DOHH2 (cell line): ENCODE data around the gene CDK6.

Source experiments
- H3F3A ChIP-seq: fragments of 200-600 bp; sonication (generic), shearing (Covaris generic); 2 replicates; pipeline ENCODE4 v1.6.0; 2016; ENCODE audit warnings: antibody characterized with exemption, mild to moderate bottlenecking; ENCODE audit not compliant: control insufficient read depth, insufficient read depth
- H3K27ac ChIP-seq: fragments of 200-600 bp; sonication (generic); 2 replicates; pipeline ENCODE4 v1.5.1; 2014; ENCODE audit warnings: low read depth, mild to moderate bottlenecking, low read length, moderate library complexity
- H3K27me3 ChIP-seq: fragments of 200-600 bp; sonication (generic); 2 replicates; pipeline ENCODE4 v1.6.1; 2014; ENCODE audit warnings: mild to moderate bottlenecking, low read length, mixed read lengths; ENCODE audit not compliant: control insufficient read depth
- H3K36me3 ChIP-seq: fragments of 200-600 bp; sonication (generic); 2 replicates; pipeline ENCODE4 v1.6.1; 2014; ENCODE audit warnings: mild to moderate bottlenecking, low read length, moderate library complexity, mixed read lengths; ENCODE audit not compliant: control insufficient read depth
- H3K4me1 ChIP-seq: fragments of 200-600 bp; sonication (generic); 2 replicates; pipeline ENCODE4 v1.6.1; 2014; ENCODE audit warnings: mild to moderate bottlenecking, low read length, mixed read lengths; ENCODE audit not compliant: control insufficient read depth
- H3K4me2 ChIP-seq: fragments of 200-600 bp; sonication (generic); 2 replicates; pipeline ENCODE4 v1.6.0; 2014; ENCODE audit warnings: mild to moderate bottlenecking, low read length, moderate library complexity
- H3K4me3 ChIP-seq: fragments of 200-600 bp; sonication (generic); 2 replicates; pipeline ENCODE4 v1.5.1; 2014; ENCODE audit warnings: mild to moderate bottlenecking, low read length, mixed read lengths
- H3K79me2 ChIP-seq: fragments of 200-600 bp; sonication (generic); 2 replicates; pipeline ENCODE4 v1.6.1; 2014; ENCODE audit warnings: mild to moderate bottlenecking, low read length, mixed read lengths; ENCODE audit not compliant: control insufficient read depth
- H3K9me2 ChIP-seq: fragments of 200-600 bp; sonication (generic); replicated peaks from 2 replicates; pipeline ENCODE4 v1.6.1; 2014; ENCODE audit warnings: mild to moderate bottlenecking, low read length, mixed read lengths; ENCODE audit not compliant: control insufficient read depth
- H3K9me3 ChIP-seq: fragments of 200-600 bp; sonication (generic); 2 replicates; pipeline ENCODE4 v1.6.1; 2014; ENCODE audit warnings: antibody characterized with exemption, low read length, mixed read lengths; ENCODE audit not compliant: control insufficient read depth, insufficient read depth
- H4K20me1 ChIP-seq: fragments of 200-600 bp; sonication (generic); 2 replicates; pipeline ENCODE4 v1.6.0; 2014; ENCODE audit warnings: low read depth, mild to moderate bottlenecking, antibody characterized with exemption, low read length, moderate library complexity; ENCODE audit not compliant: control insufficient read depth, insufficient read depth
- CTCF ChIP-seq: fragments of 200-600 bp; sonication (generic); IDR thresholded peaks from one replicate; pipeline ENCODE4 v1.5.1; 2014; ENCODE audit warnings: antibody characterized with exemption, mild to moderate bottlenecking, low read depth, low read length; ENCODE audit not compliant: poor library complexity, severe bottlenecking
- EZH2phosphoT487 ChIP-seq: fragments of 200-600 bp; sonication (generic); IDR thresholded peaks from 2 replicates; pipeline ENCODE4 v1.6.1; 2017; ENCODE audit warnings: borderline replicate concordance, mild to moderate bottlenecking, antibody characterized with exemption, low read length, moderate library complexity, mixed read lengths

Gene CDK6

GRCh38 chr7:92720604-92721350 is 115.6 kb downstream of the CDK6 start:
- H3K79me2 ChIP-seq = peaks cover 6% of the 10 kb centered on the region; the same call in 1 of the 2 replicates

GRCh38 chr7:92717993-92718716 is 118.2 kb downstream of the CDK6 start:
- no peak overlapping the region for H3K27ac ChIP-seq
- H4K20me1 ChIP-seq = no peaks in the 10 kb centered on the region
- no peaks in the 10 kb centered on the region for H3K9me2 ChIP-seq
- peaks cover 15% of the 10 kb centered on the region for H3K4me1 ChIP-seq
- peaks cover 57% of the 10 kb centered on the region for H3K36me3 ChIP-seq
- TF ChIP-seq CTCF (no peak), EZH2phosphoT487 (no peak)
- peak overlapping the region; percentile 5; the same call in 1 of the 2 replicates for H3K4me2 ChIP-seq
- no peaks in the 10 kb centered on the region for H3K27me3 ChIP-seq
- H3K9me3 ChIP-seq = no peaks in the 10 kb centered on the region
- no peaks in the 10 kb centered on the region for H3F3A ChIP-seq
- H3K4me3 ChIP-seq = no peak overlapping the region; the same call in 1 of the 2 replicates
- peaks cover 6% of the 10 kb centered on the region; the same call in 1 of the 2 replicates for H3K79me2 ChIP-seq

More at GRCh38 chr7:92720604-92721350, 115.6 kb downstream of the CDK6 start:
- H3K9me2 ChIP-seq = no peaks in the 10 kb centered on the region
- peaks cover 70% of the 10 kb centered on the region for H3K36me3 ChIP-seq
- no peak overlapping the region for H3K4me2 ChIP-seq
- H3K4me3 ChIP-seq = no peak overlapping the region
- no peak overlapping the region for H3K27ac ChIP-seq
- no peaks in the 10 kb centered on the region for H3F3A ChIP-seq
- TF ChIP-seq EZH2phosphoT487 (no peak), CTCF (no peak)
- no peaks in the 10 kb centered on the region for H3K9me3 ChIP-seq
- no peaks in the 10 kb centered on the region for H4K20me1 ChIP-seq
- H3K4me1 ChIP-seq = peaks cover 15% of the 10 kb centered on the region
- H3K27me3 ChIP-seq = no peaks in the 10 kb centered on the region

GRCh38 chr7:92717623-92717992 is 118.8 kb downstream of the CDK6 start:
- TF ChIP-seq CTCF (no peak), EZH2phosphoT487 (no peak)
- Histone ChIP-seq H3F3A (no peaks in the 10 kb centered on the region), H4K20me1 (no peaks in the 10 kb centered on the region), H3K36me3 (peaks cover 52% of the 10 kb centered on the region), H3K9me2 (no peaks in the 10 kb centered on the region), H3K9me3 (no peaks in the 10 kb centered on the region), H3K79me2 (peaks cover 6% of the 10 kb centered on the region; the same call in 1 of the 2 replicates), H3K27me3 (no peaks in the 10 kb centered on the region), H3K4me3 (no peak overlapping the region), H3K4me2 (no peak overlapping the region), H3K27ac (no peak overlapping the region), H3K4me1 (peaks cover 15% of the 10 kb centered on the region)
